22Rv1 (cell line): Measurements from ENCODE around the gene SLC25A28.

Experiments
- H3K27ac ChIP-seq: fragments of 450-650 bp; 2 replicates; pipeline ENCODE4 v1.5.1; 2017
- CTCF ChIP-seq: fragments of 450-650 bp; IDR thresholded peaks from 2 replicates; pipeline ENCODE4 v1.5.1; 2017; ENCODE audit warnings: mild to moderate bottlenecking
- ZFX ChIP-seq: fragments of 450-650 bp; IDR thresholded peaks from 2 replicates; pipeline ENCODE4 v1.6.1; 2017; ENCODE audit warnings: antibody characterized with exemption, borderline replicate concordance

Gene SLC25A28

GRCh38 chr10:99562631-99563030 is 57.6 kb downstream of the SLC25A28 start:
- TF ChIP-seq CTCF (no peak), ZFX (no peak)
- H3K27ac ChIP-seq = no peak overlapping the region
